ENCODE measurements around the gene PFDN2.

PFDN2 gene

DNA sequence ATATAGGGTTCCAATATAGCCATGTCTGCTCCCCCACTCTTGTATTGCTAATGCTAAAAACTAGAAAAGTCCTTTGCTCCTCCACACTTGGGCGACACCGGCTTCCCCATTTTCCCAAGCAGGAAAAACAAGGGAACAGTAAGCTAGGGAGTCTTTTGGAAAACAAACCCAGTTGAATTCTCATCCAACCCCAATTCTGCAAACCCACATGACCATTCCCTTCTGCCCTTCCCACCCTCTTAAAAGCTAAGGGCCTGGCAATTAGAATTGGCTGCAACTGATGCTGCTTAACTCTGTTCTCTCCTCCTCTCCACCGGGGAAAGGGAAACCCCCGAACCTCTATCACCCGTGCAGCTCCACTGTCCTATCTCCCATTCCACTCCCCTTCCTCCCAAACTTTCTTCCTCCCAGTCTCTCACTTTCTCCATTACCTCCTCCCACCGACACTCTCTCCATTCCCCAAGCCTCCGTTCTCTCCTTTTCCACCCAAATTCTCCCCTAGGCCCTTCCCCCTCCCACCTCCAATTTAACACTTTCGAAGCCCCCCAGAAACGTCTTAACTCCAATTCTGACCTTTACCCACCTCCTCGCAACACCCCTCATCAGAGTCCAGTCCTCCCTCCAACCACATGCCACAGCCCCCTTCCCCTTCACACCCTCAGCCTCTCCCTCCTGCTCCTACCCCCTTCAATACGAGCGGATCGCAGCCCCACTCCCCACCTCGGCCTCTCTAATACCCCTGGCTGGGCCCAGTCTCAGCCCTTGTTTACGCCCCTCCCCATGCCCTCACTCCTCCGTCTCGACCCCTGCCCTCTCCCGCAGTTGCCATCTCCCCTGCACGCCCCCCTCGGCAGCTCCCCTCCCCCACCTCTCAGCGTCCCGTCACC lies 13.9 kb upstream of the PFDN2 start (continued):
- TF ChIP-seq, protein P1, sequence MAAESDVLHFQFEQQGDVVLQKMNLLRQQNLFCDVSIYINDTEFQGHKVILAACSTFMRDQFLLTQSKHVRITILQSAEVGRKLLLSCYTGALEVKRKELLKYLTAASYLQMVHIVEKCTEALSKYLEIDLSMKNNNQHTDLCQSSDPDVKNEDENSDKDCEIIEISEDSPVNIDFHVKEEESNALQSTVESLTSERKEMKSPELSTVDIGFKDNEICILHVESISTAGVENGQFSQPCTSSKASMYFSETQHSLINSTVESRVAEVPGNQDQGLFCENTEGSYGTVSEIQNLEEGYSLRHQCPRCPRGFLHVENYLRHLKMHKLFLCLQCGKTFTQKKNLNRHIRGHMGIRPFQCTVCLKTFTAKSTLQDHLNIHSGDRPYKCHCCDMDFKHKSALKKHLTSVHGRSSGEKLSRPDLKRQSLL (tag by site-specific recombination; IDR thresholded peaks at IDR 0.05), result no peak
- TF ChIP-seq SALL2 (tag by site-specific recombination; IDR thresholded peaks at IDR 0.05; ENCODE audit: borderline replicate concordance) (0 out of 2 replicates have a peak, but pooled peaks have one; percentile 31), REPIN1 (tag by site-specific recombination; IDR thresholded peaks at IDR 0.05; ENCODE audit: low read depth) (peak; percentile 80; the same call in 1 of the 2 replicates), KLF1 (tag by site-specific recombination; IDR thresholded peaks at IDR 0.05) (no peak), ZNF174 (tag by site-specific recombination; IDR thresholded peaks at IDR 0.05) (no peak), ZNF629 (tag by site-specific recombination; IDR thresholded peaks at IDR 0.05) (no peak), ZNF621 (tag by site-specific recombination; IDR thresholded peaks at IDR 0.05) (no peak), ZNF423 (tag by site-specific recombination; IDR thresholded peaks at IDR 0.05) (no peak), ZNF549 (tag by site-specific recombination; IDR thresholded peaks at IDR 0.05) (no peak), ZNF266 (tag by site-specific recombination; IDR thresholded peaks at IDR 0.05; ENCODE audit: low read depth) (0 out of 2 replicates have a peak, but pooled peaks have one; percentile 43), ZNF302 (tag by site-specific recombination; IDR thresholded peaks at IDR 0.05; ENCODE audit: low read depth) (no peak), OSR2 (tag by site-specific recombination; IDR thresholded peaks at IDR 0.05) (no peak), ZNF221 (tag by site-specific recombination; IDR thresholded peaks at IDR 0.05; ENCODE audit: borderline replicate concordance) (no peak), ZSCAN23 (tag by site-specific recombination; IDR thresholded peaks at IDR 0.05) (0 out of 2 replicates have a peak, but pooled peaks have one; percentile 49), ZNF521 (tag by site-specific recombination; IDR thresholded peaks at IDR 0.05) (no peak), IKZF3 (tag by site-specific recombination; IDR thresholded peaks at IDR 0.05) (0 out of 2 replicates have a peak, but pooled peaks have one; percentile 41)
- TF ChIP-seq, protein P2, sequence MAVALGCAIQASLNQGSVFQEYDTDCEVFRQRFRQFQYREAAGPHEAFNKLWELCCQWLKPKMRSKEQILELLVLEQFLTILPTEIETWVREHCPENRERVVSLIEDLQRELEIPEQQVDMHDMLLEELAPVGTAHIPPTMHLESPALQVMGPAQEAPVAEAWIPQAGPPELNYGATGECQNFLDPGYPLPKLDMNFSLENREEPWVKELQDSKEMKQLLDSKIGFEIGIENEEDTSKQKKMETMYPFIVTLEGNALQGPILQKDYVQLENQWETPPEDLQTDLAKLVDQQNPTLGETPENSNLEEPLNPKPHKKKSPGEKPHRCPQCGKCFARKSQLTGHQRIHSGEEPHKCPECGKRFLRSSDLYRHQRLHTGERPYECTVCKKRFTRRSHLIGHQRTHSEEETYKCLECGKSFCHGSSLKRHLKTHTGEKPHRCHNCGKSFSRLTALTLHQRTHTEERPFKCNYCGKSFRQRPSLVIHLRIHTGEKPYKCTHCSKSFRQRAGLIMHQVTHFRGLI (tag by site-specific recombination; IDR thresholded peaks at IDR 0.05), result no peak
- TF ChIP-seq, protein P3, sequence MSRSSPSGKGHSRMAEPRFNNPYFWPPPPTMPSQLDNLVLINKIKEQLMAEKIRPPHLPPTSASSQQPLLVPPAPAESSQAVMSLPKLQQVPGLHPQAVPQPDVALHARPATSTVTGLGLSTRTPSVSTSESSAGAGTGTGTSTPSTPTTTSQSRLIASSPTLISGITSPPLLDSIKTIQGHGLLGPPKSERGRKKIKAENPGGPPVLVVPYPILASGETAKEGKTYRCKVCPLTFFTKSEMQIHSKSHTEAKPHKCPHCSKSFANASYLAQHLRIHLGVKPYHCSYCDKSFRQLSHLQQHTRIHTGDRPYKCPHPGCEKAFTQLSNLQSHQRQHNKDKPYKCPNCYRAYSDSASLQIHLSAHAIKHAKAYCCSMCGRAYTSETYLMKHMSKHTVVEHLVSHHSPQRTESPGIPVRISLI (tag by site-specific recombination; IDR thresholded peaks at IDR 0.05), result no peak
- TF ChIP-seq, protein P4, sequence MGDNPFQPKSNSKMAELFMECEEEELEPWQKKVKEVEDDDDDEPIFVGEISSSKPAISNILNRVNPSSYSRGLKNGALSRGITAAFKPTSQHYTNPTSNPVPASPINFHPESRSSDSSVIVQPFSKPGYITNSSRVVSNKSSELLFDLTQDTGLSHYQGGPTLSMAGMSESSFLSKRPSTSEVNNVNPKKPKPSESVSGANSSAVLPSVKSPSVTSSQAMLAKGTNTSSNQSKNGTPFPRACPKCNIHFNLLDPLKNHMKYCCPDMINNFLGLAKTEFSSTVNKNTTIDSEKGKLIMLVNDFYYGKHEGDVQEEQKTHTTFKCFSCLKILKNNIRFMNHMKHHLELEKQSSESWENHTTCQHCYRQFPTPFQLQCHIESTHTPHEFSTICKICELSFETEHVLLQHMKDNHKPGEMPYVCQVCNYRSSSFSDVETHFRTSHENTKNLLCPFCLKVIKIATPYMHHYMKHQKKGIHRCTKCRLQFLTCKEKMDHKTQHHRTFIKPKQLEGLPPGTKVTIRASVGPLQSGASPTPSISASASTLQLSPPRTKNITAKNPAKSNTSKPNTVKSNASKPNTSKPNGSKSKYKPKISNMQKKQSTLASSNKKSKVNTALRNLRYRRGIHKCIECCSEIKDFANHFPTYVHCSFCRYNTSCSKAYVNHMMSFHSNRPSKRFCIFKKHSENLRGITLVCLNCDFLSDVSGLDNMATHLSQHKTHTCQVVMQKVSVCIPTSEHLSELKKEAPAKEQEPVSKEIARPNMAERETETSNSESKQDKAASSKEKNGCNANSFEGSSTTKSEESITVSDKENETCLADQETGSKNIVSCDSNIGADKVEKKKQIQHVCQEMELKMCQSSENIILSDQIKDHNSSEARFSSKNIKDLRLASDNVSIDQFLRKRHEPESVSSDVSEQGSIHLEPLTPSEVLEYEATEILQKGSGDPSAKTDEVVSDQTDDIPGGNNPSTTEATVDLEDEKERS (tag by site-specific recombination; IDR thresholded peaks at IDR 0.05), result no peak
- TF ChIP-seq, protein P5, sequence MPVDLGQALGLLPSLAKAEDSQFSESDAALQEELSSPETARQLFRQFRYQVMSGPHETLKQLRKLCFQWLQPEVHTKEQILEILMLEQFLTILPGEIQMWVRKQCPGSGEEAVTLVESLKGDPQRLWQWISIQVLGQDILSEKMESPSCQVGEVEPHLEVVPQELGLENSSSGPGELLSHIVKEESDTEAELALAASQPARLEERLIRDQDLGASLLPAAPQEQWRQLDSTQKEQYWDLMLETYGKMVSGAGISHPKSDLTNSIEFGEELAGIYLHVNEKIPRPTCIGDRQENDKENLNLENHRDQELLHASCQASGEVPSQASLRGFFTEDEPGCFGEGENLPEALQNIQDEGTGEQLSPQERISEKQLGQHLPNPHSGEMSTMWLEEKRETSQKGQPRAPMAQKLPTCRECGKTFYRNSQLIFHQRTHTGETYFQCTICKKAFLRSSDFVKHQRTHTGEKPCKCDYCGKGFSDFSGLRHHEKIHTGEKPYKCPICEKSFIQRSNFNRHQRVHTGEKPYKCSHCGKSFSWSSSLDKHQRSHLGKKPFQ (tag by site-specific recombination; IDR thresholded peaks at IDR 0.05), result peak; percentile 69; the same call in 1 of the 2 replicates
- TF ChIP-seq, protein P6, sequence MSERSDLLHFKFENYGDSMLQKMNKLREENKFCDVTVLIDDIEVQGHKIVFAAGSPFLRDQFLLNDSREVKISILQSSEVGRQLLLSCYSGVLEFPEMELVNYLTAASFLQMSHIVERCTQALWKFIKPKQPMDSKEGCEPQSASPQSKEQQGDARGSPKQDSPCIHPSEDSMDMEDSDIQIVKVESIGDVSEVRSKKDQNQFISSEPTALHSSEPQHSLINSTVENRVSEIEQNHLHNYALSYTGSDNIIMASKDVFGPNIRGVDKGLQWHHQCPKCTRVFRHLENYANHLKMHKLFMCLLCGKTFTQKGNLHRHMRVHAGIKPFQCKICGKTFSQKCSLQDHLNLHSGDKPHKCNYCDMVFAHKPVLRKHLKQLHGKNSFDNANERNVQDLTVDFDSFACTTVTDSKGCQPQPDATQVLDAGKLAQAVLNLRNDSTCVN (tag by site-specific recombination; optimal IDR thresholded peaks at IDR 0.05), result peak; percentile 36
- TF ChIP-seq, protein P7, sequence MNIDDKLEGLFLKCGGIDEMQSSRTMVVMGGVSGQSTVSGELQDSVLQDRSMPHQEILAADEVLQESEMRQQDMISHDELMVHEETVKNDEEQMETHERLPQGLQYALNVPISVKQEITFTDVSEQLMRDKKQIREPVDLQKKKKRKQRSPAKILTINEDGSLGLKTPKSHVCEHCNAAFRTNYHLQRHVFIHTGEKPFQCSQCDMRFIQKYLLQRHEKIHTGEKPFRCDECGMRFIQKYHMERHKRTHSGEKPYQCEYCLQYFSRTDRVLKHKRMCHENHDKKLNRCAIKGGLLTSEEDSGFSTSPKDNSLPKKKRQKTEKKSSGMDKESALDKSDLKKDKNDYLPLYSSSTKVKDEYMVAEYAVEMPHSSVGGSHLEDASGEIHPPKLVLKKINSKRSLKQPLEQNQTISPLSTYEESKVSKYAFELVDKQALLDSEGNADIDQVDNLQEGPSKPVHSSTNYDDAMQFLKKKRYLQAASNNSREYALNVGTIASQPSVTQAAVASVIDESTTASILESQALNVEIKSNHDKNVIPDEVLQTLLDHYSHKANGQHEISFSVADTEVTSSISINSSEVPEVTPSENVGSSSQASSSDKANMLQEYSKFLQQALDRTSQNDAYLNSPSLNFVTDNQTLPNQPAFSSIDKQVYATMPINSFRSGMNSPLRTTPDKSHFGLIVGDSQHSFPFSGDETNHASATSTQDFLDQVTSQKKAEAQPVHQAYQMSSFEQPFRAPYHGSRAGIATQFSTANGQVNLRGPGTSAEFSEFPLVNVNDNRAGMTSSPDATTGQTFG (tag by site-specific recombination; IDR thresholded peaks at IDR 0.05; ENCODE audit: borderline replicate concordance), result no peak
- TF ChIP-seq, protein P8, sequence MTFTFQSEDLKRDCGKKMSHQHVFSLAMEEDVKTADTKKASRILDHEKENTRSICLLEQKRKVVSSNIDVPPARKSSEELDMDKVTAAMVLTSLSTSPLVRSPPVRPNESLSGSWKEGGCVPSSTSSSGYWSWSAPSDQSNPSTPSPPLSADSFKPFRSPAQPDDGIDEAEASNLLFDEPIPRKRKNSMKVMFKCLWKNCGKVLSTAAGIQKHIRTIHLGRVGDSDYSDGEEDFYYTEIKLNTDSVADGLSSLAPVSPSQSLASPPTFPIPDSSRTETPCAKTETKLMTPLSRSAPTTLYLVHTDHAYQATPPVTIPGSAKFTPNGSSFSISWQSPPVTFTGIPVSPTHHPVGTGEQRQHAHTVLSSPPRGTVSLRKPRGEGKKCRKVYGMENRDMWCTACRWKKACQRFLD (tag by site-specific recombination; IDR thresholded peaks at IDR 0.05), result no peak

Data from HEK293 (cell line).